GM15510 (cell line): Measurements from ENCODE around the gene SULT1C4.

ENCODE experiments used
- POLR2A ChIP-seq: IDR thresholded peaks from 3 replicates; pipeline ENCODE4 v1.6.1; 2011; ENCODE audit warnings: borderline replicate concordance; ENCODE audit not compliant: insufficient read length; ENCODE audit errors: extremely low read depth

The SULT1C4 gene

DNA sequence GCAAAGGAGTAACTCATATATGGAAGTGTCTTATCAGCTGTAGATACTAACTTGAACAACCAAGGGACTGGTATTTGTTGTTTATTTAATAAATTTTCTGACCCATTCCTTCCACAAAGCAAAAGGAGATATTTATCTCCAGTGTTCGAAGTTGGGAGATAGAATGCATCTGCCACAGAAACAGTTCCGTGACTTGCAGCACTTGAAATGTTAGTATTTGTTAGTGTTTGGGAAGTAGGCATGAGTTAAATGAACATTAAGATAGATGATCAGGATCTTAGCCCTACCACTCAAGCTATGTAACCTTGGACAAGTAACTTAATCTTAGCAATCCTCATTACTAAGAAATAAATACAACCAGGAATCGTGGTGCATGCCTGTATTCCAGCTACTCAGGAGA, 12.1 kb upstream of the SULT1C4 start:
- TF ChIP-seq POLR2A = no peak

DNA sequence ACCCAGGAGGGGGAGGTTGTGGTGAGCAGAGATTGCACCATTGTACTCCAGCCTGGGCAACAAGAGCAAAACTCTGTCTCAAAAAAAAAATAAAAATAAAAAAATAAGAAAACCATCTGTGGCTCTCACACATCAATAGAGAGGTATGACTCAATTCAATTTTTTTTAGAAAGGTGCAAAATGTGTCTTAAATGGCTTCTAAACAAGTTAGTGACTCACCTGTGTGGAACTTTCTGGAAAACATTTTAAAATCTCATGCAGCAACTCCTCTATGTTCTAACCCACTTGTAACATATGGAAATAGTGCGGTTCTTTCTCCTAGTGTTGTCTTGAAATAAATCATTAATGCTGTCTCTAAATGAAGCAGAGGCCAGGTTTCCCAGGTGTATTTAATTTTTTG, 10.7 kb upstream of the SULT1C4 start:
- TF ChIP-seq POLR2A = no peak

DNA sequence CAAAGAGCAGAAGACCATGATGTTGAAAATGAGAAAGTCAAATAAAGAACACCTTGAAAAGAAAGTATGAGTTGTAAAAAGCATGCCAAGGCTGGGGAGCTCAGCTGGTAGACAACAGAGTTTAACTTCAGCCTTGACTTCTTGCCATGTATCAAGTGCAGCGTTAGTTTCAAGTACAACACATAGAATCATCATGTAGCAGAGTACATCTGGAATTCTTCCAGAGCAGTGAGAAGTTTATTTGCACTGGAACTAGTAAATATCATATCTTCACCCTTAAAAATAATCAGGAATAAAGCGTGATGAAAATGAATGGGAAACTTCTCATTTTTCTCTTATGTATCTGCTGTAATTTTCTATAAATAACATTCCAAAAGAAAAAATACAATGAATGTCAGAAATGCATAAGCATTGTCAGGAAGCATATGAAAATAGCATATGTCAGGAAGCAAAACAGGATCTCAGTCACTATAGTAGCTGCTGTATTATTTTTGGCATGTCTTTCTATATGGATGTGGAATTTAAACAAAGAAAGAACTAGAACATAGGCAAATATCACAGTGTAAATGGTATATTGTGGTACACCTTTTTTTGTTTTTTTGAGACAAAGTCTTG, 10.1 kb upstream of the SULT1C4 start:
- TF ChIP-seq POLR2A = no peak

DNA sequence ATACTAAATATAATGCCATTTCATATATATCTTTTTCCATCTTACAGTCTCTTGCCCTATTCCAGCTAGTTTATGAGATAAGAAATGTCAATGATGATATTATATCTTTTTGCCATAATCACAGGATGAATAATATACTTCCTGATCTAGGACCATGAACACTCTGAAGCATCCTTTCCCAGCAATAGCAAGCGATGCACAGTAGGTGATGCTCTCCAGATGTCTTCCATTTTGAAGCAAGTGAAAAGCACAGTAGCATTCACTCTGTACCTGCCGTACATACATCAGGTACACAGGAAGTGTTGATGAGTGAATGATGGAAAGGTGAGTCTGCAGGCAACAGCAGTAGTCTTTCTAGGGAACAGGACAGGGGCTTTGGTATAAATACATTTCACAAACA, 8.6 kb upstream of the SULT1C4 start:
- no peak for TF ChIP-seq POLR2A

DNA sequence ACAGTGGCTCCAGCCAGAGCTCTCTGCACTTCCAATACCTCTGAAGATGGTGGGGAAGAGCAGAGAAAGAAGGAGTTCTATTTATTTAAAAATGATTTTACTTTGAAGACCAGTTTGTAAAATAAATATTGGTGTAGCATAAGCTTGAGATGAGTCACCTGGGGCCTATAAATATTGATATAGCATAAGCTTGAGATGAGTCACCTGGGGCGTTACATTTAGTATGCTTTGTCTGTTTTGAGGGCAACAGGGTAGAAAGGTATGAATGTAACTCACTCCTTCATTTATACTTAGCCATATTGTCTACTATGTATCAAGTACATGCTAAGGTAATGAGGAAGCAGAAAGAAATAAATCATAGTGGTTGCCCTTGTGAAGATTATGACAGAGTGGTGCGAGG, 7.7 kb upstream of the SULT1C4 start:
- TF ChIP-seq POLR2A = no peak

GRCh38 chr2:108376774-108377173, 980 bp upstream of the SULT1C4 start:
- TF ChIP-seq POLR2A = no peak

DNA sequence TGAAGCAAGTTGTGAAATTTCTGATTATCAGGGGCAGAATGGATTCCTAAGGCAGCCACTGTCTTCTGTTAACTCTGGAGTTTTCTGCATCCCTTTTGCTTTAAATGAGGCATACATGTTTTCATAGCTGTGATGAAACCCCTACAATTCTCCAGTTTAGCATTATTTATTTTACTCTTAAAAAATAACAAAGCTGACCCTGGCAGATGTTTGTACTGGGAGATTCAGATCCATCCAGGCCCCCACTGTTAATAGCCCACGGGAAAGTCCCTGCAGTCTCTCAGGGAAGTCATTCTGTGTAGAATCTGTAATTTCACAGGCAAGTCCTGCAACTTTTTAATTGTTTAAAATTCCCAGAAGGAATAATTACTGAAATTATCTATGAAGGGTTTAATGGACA, 353 bp upstream of the SULT1C4 start:
- no peak for TF ChIP-seq POLR2A

DNA sequence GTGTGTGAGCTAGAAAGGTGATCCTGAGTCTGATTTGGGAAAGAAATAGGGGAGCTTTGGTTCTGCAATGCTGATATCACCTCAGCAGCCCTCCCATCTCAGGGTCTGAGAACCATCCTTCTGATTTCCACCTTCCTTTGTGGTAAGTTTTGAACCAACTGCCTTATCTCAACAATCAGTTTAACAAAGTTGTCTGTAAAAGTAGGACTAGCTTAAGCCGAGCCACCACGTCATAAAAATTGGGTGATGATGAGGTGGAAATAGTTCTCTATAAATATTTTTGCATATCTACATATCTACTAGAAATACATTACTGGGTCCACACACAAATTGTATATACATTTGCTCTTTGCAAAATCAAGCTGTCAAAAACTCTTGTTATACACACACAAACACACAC, 1.1 kb downstream of the SULT1C4 start:
- no peak for TF ChIP-seq POLR2A

DNA sequence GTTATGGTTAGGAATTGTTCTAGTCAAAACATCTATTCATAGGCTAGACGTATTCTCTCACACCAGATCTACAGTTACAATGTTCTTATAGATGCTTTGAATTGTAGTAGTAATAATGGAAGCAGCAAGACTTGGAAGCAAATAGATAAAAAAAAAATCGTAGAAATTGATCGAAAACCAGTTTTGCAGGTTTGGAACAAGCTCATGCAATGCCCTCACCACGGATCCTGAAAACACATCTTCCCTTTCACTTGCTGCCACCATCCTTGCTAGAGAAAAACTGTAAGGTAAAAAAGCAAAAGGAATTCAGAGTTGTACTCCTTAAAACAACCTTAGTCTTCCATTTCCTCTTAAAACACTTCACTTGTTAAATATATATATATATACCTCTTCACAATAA, 4.4 kb downstream of the SULT1C4 start:
- no peak for TF ChIP-seq POLR2A

- TF ChIP-seq POLR2A = no peak
Observed at GRCh38 chr2:108383146-108383830, 5.5 kb downstream of the SULT1C4 start.

- TF ChIP-seq POLR2A = no peak
Observed at GRCh38 chr2:108384662-108385393, 7.1 kb downstream of the SULT1C4 start.

- TF ChIP-seq POLR2A = no peak
Observed at GRCh38 chr2:108385411-108386071, 7.8 kb downstream of the SULT1C4 start.

GRCh38 chr2:108388045-108388444, 10.3 kb downstream of the SULT1C4 start:
- no peak for TF ChIP-seq POLR2A

DNA sequence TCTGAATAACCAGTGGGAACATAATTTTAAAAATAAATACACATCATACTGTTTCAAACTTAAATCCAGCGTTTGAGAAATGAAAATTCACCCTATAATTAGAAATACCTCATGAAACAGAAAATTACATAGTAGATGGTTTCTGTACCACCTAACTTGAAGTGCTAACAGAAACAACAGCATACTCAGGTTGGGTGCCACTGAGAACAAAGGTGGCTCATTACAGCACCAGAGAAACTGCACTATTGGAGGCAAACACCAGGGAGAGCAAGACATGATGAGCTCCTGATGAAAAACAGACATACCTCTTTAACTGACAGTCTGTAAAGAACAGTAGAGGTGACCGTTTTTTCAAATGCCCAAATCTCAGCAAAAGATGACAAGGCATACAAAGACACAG, 12.6 kb downstream of the SULT1C4 start:
- TF ChIP-seq POLR2A = no peak

GRCh38 chr2:108392029-108392428, 14.3 kb downstream of the SULT1C4 start:
- TF ChIP-seq POLR2A = no peak
